IPS DF 4.7 (cell line): Measurements from ENCODE around the gene FOXI2.

Experiments used
- DNase-seq: peaks from one replicate; pipeline ENCODE4 v3.0.0-alpha.2; 2013; ENCODE audit warnings: low spot score; ENCODE audit errors: extremely low read depth

The FOXI2 gene

GRCh38 chr10:127740596-127740995, 3.6 kb downstream of the FOXI2 start:
- no peak for DNase-seq

GRCh38 chr10:127743205-127743604, 6.2 kb downstream of the FOXI2 start:
- DNase-seq = no peak

- no peak for DNase-seq
These were observed 8.0 kb downstream of the FOXI2 start for GRCh38 chr10:127744956-127745355.

GRCh38 chr10:127745861-127746260, 8.9 kb downstream of the FOXI2 start:
- no peak for DNase-seq

- DNase-seq = no peak
These were observed 18.8 kb downstream of the FOXI2 start for GRCh38 chr10:127755753-127756152.

GRCh38 chr10:127756264-127756663, 19.3 kb downstream of the FOXI2 start:
- DNase-seq = no peak

GRCh38 chr10:127757033-127757432, 20.0 kb downstream of the FOXI2 start:
- no peak for DNase-seq

- no peak for DNase-seq
These were observed 22.3 kb downstream of the FOXI2 start for GRCh38 chr10:127759276-127759675.

- no peak for DNase-seq
These were observed 25.9 kb downstream of the FOXI2 start for GRCh38 chr10:127762925-127763324.

- no peak for DNase-seq
These were observed 38.0 kb downstream of the FOXI2 start for GRCh38 chr10:127774766-127775559.

GRCh38 chr10:127776816-127777215, 39.8 kb downstream of the FOXI2 start:
- no peak for DNase-seq

- DNase-seq = no peak
These were observed 44.4 kb downstream of the FOXI2 start for GRCh38 chr10:127781412-127781811.

- no peak for DNase-seq
These were observed 50.9 kb downstream of the FOXI2 start for GRCh38 chr10:127787873-127788272.

GRCh38 chr10:127790066-127790624, 53.2 kb downstream of the FOXI2 start:
- no peak for DNase-seq
